NCI-H2029 treated with DMSO at 0.1 percent for 48 hours (cell line): ENCODE data around the gene BPHL.
"Not testable (repeated sequence)": the region's sequence is repeated elsewhere in the genome, so short reads cannot be mapped to it uniquely, and the experiment has no call there.

Experiments
- DNase-seq: peaks from one replicate; lab custom pipeline; 2025; lab: John Stamatoyannopoulos, UW

Gene BPHL

DNA sequence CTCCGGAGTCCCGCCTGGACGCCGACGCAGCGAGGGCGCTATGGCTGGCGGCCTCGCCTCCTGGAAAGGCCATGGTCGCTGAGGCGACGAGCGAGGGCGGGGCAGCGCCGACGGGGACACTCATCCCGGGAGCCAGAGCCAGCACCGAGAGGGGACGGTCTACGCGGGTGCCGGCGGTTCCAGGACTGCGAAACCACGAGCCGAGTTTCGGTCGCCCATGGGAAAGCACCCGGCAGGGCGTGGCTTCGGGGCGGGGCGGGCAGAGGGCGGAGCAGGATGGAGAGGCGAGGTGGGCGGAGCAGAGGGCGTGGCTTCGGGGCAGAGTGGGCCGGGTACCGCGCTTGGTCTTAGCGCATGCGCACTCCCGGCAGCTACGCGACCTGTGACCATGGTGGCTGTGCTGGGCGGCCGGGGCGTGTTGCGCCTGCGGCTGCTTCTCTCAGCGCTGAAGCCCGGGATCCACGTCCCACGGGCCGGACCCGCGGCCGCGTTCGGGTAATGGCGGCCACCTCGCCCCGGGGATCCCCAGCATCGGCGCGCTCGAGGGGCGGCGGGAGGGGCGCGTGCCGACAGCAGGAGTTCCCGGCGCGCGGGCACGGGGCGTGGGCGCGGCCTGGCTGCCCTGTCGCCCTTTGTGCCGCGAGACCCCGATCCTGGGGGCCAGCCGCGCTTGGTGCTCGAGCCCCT is at the start of gene BPHL:
Gene BPHL, plus strand, starts transcription at position 359 of the 687 bp plus-strand sequence. Its CDS starts 30 bp downstream, at position 389.
- peak; percentile 96 for DNase-seq

GRCh38 chr6:3071568-3071967 is 46.9 kb upstream of the BPHL start:
- DNase-seq = no peak

DNA sequence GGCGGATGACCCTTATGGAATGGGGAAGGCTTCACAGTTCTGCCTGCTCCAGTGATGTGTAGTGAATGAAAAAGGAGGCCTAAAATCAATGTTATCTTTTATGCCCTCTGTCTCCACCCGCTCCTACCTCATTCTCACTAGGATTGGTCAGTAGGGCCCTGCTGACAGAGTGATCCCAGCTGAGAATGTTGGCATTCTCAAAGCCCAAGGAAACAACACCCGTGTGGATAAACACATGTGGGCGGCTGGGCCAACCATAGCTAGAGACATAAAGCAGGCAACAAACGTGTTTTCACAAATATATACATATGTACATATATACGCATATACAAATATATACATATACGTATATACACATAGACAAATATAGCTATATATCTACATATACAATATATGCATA is 45.7 kb upstream of the BPHL start:
- no peak for DNase-seq

DNA sequence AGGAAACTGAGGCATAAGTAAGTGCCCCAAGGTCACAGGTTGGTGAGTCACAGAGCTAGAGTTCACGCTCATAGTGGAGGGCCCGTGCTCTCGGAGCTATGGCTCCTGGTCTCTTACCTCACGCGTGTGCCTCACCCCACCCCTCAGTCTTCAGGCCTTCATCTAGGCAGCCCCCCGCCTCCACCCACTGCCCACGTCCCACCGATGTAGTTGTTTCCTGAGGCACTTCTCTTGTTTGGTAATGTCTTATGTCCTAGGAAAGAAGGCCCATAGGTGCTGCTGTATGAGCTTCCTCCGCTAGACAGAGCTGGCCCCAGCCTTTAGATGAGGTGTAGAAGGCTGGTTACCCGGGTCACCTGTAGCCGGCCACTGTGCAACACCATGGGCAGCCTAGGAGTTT is 45.1 kb upstream of the BPHL start:
- no peak for DNase-seq

- DNase-seq = no peak
Observed at GRCh38 chr6:3075772-3076113, 42.8 kb upstream of the BPHL start.

DNA sequence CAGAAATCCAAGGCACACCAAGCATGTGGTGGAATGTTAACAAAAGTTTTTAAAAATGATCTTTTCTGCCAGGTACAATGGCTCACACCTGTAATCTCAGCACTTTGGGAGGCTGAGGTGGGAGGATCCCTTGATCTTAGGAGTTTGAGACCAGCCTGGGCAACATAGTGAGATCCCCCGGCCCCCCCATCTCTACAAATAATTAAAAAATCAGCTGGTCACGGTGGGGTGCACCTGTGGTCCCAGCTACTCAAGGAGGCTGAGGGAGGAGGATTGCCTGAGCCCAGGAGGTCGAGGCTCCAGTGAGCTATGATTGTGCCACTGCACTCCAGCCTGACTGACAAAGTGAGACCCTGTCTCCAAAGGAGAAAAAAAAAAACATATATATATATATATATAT is 42.2 kb upstream of the BPHL start:
- DNase-seq = no peak

DNA sequence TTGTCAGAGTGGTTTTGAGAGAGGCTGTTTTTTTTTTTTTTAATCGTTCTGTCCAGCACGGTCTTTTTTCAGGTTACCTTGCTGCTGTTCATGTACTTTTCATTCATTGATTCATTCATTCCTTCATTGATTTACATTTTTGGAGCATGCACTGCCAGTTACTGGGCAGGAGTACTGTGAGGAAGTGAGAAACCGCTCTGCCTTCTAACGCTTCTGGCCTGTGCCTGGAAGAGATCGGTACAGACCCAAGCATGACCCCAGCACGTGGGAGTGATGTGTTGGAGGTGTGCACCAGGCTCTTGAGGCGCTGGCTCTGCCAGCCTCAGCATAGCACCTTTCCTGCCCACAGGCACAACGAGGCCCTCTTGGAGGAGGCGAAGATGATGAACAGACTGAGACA is 41.1 kb upstream of the BPHL start:
- DNase-seq = no peak

DNA sequence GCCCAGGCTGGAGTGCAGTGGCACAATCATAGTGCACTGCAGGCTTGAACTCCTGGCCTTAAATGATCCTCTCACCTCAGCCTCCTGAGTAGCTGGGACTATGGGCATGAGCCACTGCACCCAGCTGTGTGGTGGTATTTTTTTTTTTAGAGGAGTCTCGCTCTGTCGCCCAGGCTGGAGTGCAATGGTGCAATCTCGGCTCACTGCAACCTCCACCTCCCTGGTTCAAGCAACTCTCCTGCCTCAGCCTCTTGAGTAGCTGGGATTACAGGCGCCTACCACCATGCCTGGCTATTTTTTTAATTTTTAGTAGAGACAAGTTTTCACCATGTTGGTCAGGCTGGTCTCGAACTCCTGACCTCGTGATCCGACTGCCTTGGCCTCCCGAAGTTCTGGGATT is 39.6 kb upstream of the BPHL start:
- not testable (repeated sequence) for DNase-seq

- DNase-seq = no peak
Observed at GRCh38 chr6:3079682-3080081, 38.8 kb upstream of the BPHL start.

DNA sequence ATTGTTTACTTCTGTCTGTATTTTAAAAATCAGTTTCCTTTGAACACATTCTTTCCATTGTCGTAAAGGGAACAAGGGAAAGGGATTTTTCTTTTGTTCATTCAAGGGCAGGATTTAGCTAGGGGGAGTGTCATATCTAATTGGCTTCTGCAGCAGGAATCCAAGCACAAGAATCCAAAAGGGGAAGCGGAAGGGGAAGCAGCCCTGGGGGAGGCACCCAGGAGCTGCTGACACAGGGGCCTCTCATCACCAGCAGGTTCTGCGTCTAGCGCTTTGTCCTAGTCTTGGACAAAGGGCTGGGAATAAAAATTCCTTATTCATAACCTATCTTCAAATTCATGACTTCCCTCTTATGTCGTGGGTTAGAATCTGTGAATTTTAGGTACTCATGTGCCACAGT is 36.6 kb upstream of the BPHL start:
- no peak for DNase-seq

- no peak for DNase-seq
Observed at GRCh38 chr6:3085074-3085473, 33.4 kb upstream of the BPHL start.

- no peak for DNase-seq
Observed at GRCh38 chr6:3086282-3086946, 32.1 kb upstream of the BPHL start.

- no peak for DNase-seq
Observed at GRCh38 chr6:3088446-3088845, 30.1 kb upstream of the BPHL start.

GRCh38 chr6:3088968-3089367 is 29.5 kb upstream of the BPHL start:
- DNase-seq = no peak

- no peak for DNase-seq
Observed at GRCh38 chr6:3090013-3090412, 28.5 kb upstream of the BPHL start.

DNA sequence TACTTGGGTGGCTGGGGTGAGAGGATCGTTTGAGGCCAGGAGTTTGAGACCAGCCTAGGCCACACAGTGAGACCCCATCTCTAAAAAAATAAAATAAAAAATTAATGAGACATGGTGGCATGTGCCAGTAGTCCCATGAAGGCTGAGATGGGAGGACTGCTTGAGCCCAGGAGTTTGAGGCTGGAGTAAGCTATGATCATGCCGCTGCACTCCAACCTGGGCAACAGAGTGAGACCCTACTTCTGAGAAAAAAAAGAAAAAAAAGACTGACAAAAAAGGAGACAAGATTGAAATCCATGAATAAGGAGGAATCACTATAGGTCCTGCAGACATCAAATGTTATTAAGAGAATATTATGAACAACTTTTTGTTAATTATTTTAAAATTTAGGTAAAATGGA is 23.7 kb upstream of the BPHL start:
- no peak for DNase-seq

- DNase-seq = no peak
Observed at GRCh38 chr6:3102875-3103274, 15.6 kb upstream of the BPHL start.

DNA sequence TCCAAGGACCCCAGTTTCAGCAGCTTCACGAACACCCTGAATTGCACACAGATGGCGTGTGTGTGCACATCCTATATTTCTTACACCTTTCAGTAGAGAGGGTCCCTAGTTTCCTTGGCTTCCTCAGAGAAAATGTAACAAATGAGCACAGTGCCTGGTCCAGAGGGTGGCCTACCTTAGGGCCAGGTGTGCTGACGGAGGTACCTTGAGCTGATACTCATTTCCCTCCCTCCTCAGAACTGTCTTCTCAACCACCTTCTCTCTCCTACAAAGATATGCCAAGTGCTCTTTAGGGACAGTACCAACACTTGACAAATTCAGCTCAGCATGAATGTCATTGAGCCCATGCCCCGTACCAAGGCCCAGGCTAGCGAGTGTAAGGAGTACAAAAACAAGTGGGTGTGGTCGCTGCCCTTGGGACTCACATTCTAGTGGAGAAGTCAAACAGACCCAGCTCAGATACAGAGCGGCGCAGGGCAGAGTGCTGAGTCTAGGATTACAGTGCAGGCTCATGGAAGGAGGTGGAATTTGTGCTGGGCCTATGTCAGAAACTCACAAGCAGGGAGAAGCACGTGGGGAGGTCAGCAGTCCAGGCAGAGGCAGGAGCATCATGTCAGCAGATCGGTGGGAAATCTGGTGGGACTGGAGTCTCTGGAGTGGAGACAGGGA is 9.6 kb upstream of the BPHL start:
- no peak for DNase-seq

GRCh38 chr6:3109761-3110160 is 8.8 kb upstream of the BPHL start:
- DNase-seq = no peak

- DNase-seq = no peak
Observed at GRCh38 chr6:3114377-3114776, 4.1 kb upstream of the BPHL start.

DNA sequence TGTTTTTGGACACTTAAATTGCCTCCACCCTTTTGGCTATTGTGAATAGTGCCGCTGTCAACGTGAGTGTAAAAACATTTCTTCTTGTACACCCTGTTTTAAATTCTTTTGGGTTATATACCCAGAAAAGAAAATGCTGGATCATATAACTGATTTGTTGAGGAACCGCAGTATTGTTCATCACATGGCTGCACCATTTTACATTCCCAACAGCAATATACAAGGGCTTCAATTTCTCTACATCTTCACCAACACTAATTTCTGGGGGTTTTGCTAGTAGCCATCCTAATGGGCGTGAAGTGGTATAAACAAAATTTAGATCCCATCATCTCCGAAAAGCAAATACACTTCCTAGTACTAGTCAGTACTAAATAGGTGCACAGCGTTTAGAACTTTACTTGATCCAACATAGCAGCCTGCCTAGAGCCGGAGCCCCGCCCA is 579 bp upstream of the BPHL start:
- DNase-seq = no peak

DNA sequence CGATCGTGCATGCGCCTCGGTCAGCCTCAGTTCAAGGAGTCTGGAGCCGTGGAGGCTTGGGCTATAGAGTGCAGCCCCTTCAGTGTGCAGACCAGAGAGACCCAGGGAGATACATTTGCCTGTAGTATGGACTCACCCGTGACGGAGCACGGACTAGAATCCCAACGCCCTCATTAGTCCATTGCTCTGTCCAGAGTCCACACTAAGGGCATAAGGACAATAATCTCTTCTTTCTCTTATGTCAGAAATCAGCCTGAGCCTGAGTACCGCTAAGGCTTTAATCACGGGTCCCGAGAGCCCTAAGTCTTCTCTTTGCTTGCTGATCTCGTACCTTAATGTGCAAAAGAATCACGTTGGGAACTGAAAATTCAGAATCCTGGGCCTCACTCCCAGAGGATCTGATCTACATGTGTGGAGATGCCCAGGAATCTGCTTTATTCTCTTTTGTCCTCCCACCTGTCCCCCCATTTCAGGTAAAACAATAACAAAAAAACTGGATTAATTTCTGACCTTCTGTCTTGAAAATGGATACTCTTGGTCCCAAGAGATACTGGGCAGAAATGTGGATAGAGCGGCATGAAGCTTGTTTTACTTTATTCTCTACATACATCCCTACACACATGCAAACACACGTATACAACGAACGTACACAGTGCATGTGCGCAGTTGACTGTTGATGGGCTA is 671 bp downstream of the BPHL start:
- DNase-seq = no peak

GRCh38 chr6:3120765-3121089 is 2.2 kb downstream of the BPHL start:
- no peak for DNase-seq
